A673 (cell line): ENCODE results near the gene STUM. TPM values are rescaled to one million over a fixed set of nuclear protein-coding genes. Genes with fewer than 3 reads are reported as not detected.
"Not testable (repeated sequence)": the region's sequence is repeated elsewhere in the genome, so short reads cannot be mapped to it uniquely, and the experiment has no call there.

ENCODE experiments used
- BruUV-seq: library from RNA; stranded (reverse); fragments of 400-500 nt; replicated peaks from 2 replicates; lab custom pipeline; 2021; lab: Mats Ljungman, UMichigan
- CTCF ChIA-PET: fragments of 300-600 bp; sonication (Branson Sonifier 250); formaldehyde crosslinking; loops from one replicate; lab custom pipeline; 2022; ENCODE audit warnings: antibody characterized with exemption; lab: Charles Lee
- POLR2A ChIA-PET: fragments of 300-600 bp; sonication (Branson Sonifier 250); formaldehyde crosslinking; loops from one replicate; lab custom pipeline; 2022; ENCODE audit warnings: antibody characterized with exemption; ENCODE audit not compliant: low non-redundant PET; lab: Charles Lee
- DNase-seq: peaks from one replicate; pipeline ENCODE4 v3.0.0-alpha.2; 2015; ENCODE audit warnings: low spot score
- H3K27ac ChIP-seq: fragments of 200-600 bp; sonication (generic); 2 replicates; pipeline ENCODE4 v1.5.1; 2016; ENCODE audit warnings: mixed run types, low read depth, mild to moderate bottlenecking, mixed read lengths, antibody characterized with exemption, low read length; ENCODE audit not compliant: poor library complexity, severe bottlenecking
- H3K27me3 ChIP-seq: fragments of 200-600 bp; sonication (generic); replicated peaks from 2 replicates; pipeline ENCODE4 v1.6.1; 2017; ENCODE audit warnings: mixed run types, low read depth, mild to moderate bottlenecking, mixed read lengths, antibody characterized with exemption, low read length; ENCODE audit not compliant: insufficient read depth, poor library complexity
- H3K36me3 ChIP-seq: fragments of 200-600 bp; sonication (generic); 2 replicates; pipeline ENCODE4 v1.6.1; 2016; ENCODE audit warnings: mixed run types, mild to moderate bottlenecking, mixed read lengths, antibody characterized with exemption, low read length; ENCODE audit not compliant: insufficient read depth, poor library complexity, severe bottlenecking
- H3K4me1 ChIP-seq: fragments of 200-600 bp; sonication (generic); 2 replicates; pipeline ENCODE4 v1.6.1; 2017; ENCODE audit warnings: mixed run types, mild to moderate bottlenecking, mixed read lengths, antibody characterized with exemption, low read length; ENCODE audit not compliant: insufficient read depth, poor library complexity, severe bottlenecking
- H3K4me3 ChIP-seq: fragments of 200-600 bp; sonication (generic); 2 replicates; pipeline ENCODE4 v1.5.1; 2016; ENCODE audit warnings: low read depth, mixed run types, mild to moderate bottlenecking, mixed read lengths, low read length; ENCODE audit not compliant: poor library complexity, severe bottlenecking
- H3K9me3 ChIP-seq: fragments of 200-600 bp; sonication (generic); 2 replicates; pipeline ENCODE4 v1.6.1; 2016; ENCODE audit warnings: mixed run types, low read depth, mild to moderate bottlenecking, mixed read lengths, antibody characterized with exemption, low read length; ENCODE audit not compliant: poor library complexity, severe bottlenecking
- CTCF ChIP-seq: fragments of 300-800, 200-600 bp; sonication (generic); conservative IDR thresholded peaks from 2 replicates; pipeline ENCODE4 v1.5.1; 2017; ENCODE audit warnings: low read depth, mild to moderate bottlenecking, antibody characterized with exemption, low read length, moderate library complexity, mixed read lengths
- EZH2 ChIP-seq: fragments of 200-600 bp; sonication (generic); IDR thresholded peaks from 2 replicates; pipeline ENCODE4 v1.6.1; 2017; ENCODE audit warnings: borderline replicate concordance, low read depth, mild to moderate bottlenecking, mixed read lengths, antibody characterized with exemption, low read length; ENCODE audit not compliant: poor library complexity, severe bottlenecking
- intact Hi-C: fragments of 100-400 bp; cut with micrococcal nuclease; formaldehyde crosslinking; loops from one replicate; pipeline ENCODE4 v1.10.0; 2022; ENCODE audit not compliant: unreplicated experiment
- total RNA-seq: library from RNA; stranded (reverse); gene quantifications from 2 replicates; pipeline ENCODE4 v1.2.3, GENCODE V29; 2021

The STUM gene
- total RNA-seq, 1 experiment from 2014 or later: 0.54 TPM

- intact Hi-C loops: no loop called here
- ChIA-PET CTCF (no interaction called here), POLR2A (no interaction called here)
- H3K4me1 ChIP-seq: peaks cover 3% of the 10 kb centered on the region
- H3K4me3 ChIP-seq: no peak overlapping the region
- no TSS peak for BruUV-seq
- no peak for DNase-seq
- peaks cover 7% of the 10 kb centered on the region for H3K27me3 ChIP-seq
- H3K27ac ChIP-seq: no peak overlapping the region
- no peaks in the 10 kb centered on the region for H3K36me3 ChIP-seq
- no peaks in the 10 kb centered on the region for H3K9me3 ChIP-seq
- TF ChIP-seq EZH2 (no peak), CTCF (no peak)
These were observed 49.9 kb downstream of the STUM start for GRCh38 chr1:226598455-226598849.

GRCh38 chr1:226598955-226599354 is 50.4 kb downstream of the STUM start:
- H3K9me3 ChIP-seq, BruUV-seq, H3K36me3 ChIP-seq, H3K27ac ChIP-seq, H3K4me3 ChIP-seq, DNase-seq, H3K4me1 ChIP-seq, POLR2A ChIA-PET, H3K27me3 ChIP-seq, CTCF ChIA-PET, intact Hi-C loops: not testable (repeated sequence)

- no peak for DNase-seq
- intact Hi-C loops: no loop called here
- H3K9me3 ChIP-seq: no peaks in the 10 kb centered on the region
- no TSS peak for BruUV-seq
- no peak overlapping the region for H3K4me3 ChIP-seq
- no peak for TF ChIP-seq CTCF
- TF ChIP-seq EZH2: no peak
- H3K4me1 ChIP-seq: peaks cover 5% of the 10 kb centered on the region
- ChIA-PET POLR2A (no interaction called here), CTCF (no interaction called here)
- H3K36me3 ChIP-seq: no peaks in the 10 kb centered on the region
- H3K27ac ChIP-seq: no peak overlapping the region
- H3K27me3 ChIP-seq: peaks cover 7% of the 10 kb centered on the region
These were observed 51.2 kb downstream of the STUM start for GRCh38 chr1:226599636-226600238.

- Histone ChIP-seq H3K4me3 (no peak overlapping the region), H3K36me3 (no peaks in the 10 kb centered on the region), H3K27ac (no peak overlapping the region), H3K4me1 (peaks cover 5% of the 10 kb centered on the region), H3K9me3 (no peaks in the 10 kb centered on the region), H3K27me3 (peaks cover 7% of the 10 kb centered on the region)
- intact Hi-C loops: no loop called here
- ChIA-PET POLR2A (interaction anchor here (0.7 kb wide), 1 partner anchor 1135 kb away, joined by 3 read pairs; the partner anchor contains the start of genes JMJD4 and SNAP47), CTCF (no interaction called here)
- no peak for DNase-seq
- no TSS peak for BruUV-seq
- TF ChIP-seq CTCF (no peak), EZH2 (no peak)
These were observed 51.7 kb downstream of the STUM start for GRCh38 chr1:226600254-226600653.
